Cardiac muscle cell (in vitro differentiated cells and primary cell): ENCODE data around the gene PRKACB. TPM values are rescaled to one million over a fixed set of nuclear protein-coding genes. Genes with fewer than 3 reads are reported as not detected.
"Not testable (repeated sequence)": the region's sequence is repeated elsewhere in the genome, so short reads cannot be mapped to it uniquely, and the experiment has no call there.

Experiments used
- DNase-seq, 2 donors: peaks; one replicate each; pipeline versions ENCODE4 v3.0.0 to v3.0.0-alpha.2; 2010 to 2017; ENCODE audit warnings: low read depth in 1 of 2, low spot score in 1 of 2
- H3K27ac ChIP-seq: fragments of 200-600 bp; sonication (generic); 2 replicates; pipeline ENCODE4 v1.5.1; 2016
- H3K27me3 ChIP-seq: fragments of 200-600 bp; sonication (generic); 2 replicates; pipeline ENCODE4 v1.6.0; 2016; ENCODE audit warnings: control low read depth
- H3K36me3 ChIP-seq: fragments of 200-600 bp; sonication (generic); 2 replicates; pipeline ENCODE4 v1.5.1; 2016; ENCODE audit warnings: control low read depth
- H3K4me1 ChIP-seq: fragments of 200-600 bp; sonication (generic); 2 replicates; pipeline ENCODE4 v1.8.1; 2017; ENCODE audit warnings: low read depth, mild to moderate bottlenecking, mixed run types
- H3K4me3 ChIP-seq: fragments of 200-600 bp; sonication (generic); 2 replicates; pipeline ENCODE4 v1.5.1; 2016; ENCODE audit warnings: mild to moderate bottlenecking
- H3K9me3 ChIP-seq: fragments of 200-600 bp; sonication (generic); 2 replicates; pipeline ENCODE4 v1.5.1; 2017; ENCODE audit warnings: low read depth, mild to moderate bottlenecking, control low read depth
- polyA plus RNA-seq: library from polyadenylated mRNA; unstranded; fragments of >200 nt; fragmentation: Nextera tagmentation; extraction: Ambion mirVana; gene quantifications from 2 replicates; pipeline ENCODE4 v1.2.1, GENCODE V29; 2016
- total RNA-seq: library from RNA; depleted of rRNA; stranded (reverse); fragments of >200 nt; gene quantifications from 2 replicates; pipeline ENCODE4 v1.2.3, GENCODE V29; 2016
- TF ChIP-seq, protein P1 (sequence below): IDR thresholded peaks from 2 replicates; pipeline ENCODE4 v1.5.1; 2012; ENCODE audit warnings: low read depth, mild to moderate bottlenecking, low read length

PRKACB gene
- total and polyA plus RNA-seq, 2 experiments from 2014 or later = 21.2 to 27.1 TPM

GRCh38 chr1:84217239-84217638, 73.2 kb downstream of the PRKACB start:
- TF ChIP-seq, protein P1, sequence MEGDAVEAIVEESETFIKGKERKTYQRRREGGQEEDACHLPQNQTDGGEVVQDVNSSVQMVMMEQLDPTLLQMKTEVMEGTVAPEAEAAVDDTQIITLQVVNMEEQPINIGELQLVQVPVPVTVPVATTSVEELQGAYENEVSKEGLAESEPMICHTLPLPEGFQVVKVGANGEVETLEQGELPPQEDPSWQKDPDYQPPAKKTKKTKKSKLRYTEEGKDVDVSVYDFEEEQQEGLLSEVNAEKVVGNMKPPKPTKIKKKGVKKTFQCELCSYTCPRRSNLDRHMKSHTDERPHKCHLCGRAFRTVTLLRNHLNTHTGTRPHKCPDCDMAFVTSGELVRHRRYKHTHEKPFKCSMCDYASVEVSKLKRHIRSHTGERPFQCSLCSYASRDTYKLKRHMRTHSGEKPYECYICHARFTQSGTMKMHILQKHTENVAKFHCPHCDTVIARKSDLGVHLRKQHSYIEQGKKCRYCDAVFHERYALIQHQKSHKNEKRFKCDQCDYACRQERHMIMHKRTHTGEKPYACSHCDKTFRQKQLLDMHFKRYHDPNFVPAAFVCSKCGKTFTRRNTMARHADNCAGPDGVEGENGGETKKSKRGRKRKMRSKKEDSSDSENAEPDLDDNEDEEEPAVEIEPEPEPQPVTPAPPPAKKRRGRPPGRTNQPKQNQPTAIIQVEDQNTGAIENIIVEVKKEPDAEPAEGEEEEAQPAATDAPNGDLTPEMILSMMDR = no peak
- H3K9me3 ChIP-seq = no peaks in the 10 kb centered on the region
- no peaks in the 10 kb centered on the region for H3K27me3 ChIP-seq
- H3K4me1 ChIP-seq = no peaks in the 10 kb centered on the region
- DNase-seq = no peak
- H3K4me3 ChIP-seq = no peak overlapping the region
- H3K36me3 ChIP-seq = no peaks in the 10 kb centered on the region
- no peak overlapping the region for H3K27ac ChIP-seq

DNA sequence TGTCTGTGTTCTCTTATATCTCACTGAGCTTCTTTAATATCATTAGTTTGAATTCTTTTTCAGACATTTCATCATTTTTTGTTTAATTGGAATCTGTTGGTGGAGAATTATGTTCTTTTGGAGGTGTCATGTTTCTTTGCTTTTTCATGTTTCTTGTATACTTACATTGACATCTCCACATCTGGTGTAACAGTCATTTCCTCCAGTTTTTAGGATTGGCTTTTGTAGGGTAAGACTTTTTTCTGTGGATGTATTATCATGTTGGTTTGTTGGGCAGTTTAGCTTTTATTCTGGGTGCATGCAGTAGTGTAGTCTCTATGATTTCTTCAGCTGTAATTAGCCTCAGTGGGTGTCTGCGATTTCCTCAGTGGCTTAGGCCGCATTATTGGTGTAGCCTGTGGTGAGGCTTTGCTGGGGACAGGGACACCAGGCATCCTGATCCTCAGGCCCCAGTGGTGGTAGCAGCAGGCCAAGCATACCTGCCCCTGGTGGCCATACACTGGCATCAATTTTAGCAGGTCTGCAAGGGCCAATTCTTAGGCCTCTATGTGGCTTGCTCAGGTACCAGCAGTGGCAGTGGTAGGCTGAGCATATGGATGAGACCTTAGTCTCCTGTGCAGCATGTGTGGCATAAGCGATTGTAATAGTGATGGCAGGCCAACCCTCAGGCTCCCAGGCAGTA, 79.8 kb downstream of the PRKACB start:
- H3K27me3 ChIP-seq = no peaks in the 10 kb centered on the region
- H3K27ac ChIP-seq = no peak overlapping the region
- no peak overlapping the region for H3K4me3 ChIP-seq
- no peak for DNase-seq
- no peaks in the 10 kb centered on the region for H3K9me3 ChIP-seq
- no peaks in the 10 kb centered on the region for H3K36me3 ChIP-seq
- TF ChIP-seq, protein P1 = no peak
- no peaks in the 10 kb centered on the region for H3K4me1 ChIP-seq

DNA sequence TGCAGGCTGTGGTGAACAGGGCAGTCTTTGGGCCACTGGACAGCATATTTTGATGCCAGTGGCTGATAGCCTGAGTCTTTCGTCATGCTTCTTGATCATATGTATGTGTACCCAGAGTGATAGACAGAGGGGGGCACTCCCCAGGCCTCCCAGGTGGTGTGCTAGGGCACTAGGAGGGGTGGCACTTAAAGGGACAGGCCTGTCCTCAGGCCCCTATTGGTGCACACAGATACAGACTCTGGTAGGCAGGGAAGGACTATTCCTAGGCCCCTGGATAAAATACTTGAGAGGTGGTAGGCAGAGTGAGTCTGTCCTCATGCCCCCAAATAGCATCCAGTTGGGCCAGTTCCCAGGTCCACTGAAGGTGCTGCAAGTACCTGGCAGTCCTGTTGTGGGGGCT, 80.8 kb downstream of the PRKACB start:
- TF ChIP-seq, protein P1 = no peak
- Histone ChIP-seq H3K4me1 (no peaks in the 10 kb centered on the region), H3K36me3 (no peaks in the 10 kb centered on the region), H3K27ac (no peak overlapping the region), H3K27me3 (no peaks in the 10 kb centered on the region), H3K9me3 (no peaks in the 10 kb centered on the region), H3K4me3 (no peak overlapping the region)
- no peak for DNase-seq

DNA sequence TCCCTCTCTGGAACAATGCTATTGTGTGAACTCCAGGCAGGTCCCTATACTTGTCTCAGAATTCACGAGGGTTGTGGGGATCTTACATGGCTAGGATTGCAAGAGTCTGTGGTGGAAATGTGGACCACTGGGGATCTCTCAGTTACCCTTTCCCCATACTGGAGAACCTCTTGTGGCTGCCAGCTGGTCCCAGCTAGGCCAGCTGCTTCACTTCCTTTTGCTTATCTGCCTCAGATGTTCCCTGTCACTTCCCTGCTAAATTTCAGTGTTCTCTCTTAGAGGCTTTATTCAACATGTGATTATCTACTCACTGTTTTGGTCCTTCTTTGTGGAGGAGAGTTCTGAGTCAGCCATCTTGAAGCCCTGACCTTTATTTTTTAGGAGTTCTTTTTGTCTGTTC, 81.6 kb downstream of the PRKACB start:
- peak in 1 of 2 donors; percentile 40 for DNase-seq
- TF ChIP-seq, protein P1 = no peak
- Histone ChIP-seq H3K4me3 (no peak overlapping the region), H3K27ac (no peak overlapping the region), H3K27me3 (no peaks in the 10 kb centered on the region), H3K36me3 (no peaks in the 10 kb centered on the region), H3K9me3 (no peaks in the 10 kb centered on the region), H3K4me1 (no peaks in the 10 kb centered on the region)

- H3K27me3 ChIP-seq, H3K27ac ChIP-seq, DNase-seq, H3K4me3 ChIP-seq, H3K9me3 ChIP-seq, H3K4me1 ChIP-seq: not testable (repeated sequence)
- peaks cover 10% of the 10 kb centered on the region for H3K36me3 ChIP-seq
Measured at GRCh38 chr1:84232676-84233075, 88.6 kb downstream of the PRKACB start.

DNA sequence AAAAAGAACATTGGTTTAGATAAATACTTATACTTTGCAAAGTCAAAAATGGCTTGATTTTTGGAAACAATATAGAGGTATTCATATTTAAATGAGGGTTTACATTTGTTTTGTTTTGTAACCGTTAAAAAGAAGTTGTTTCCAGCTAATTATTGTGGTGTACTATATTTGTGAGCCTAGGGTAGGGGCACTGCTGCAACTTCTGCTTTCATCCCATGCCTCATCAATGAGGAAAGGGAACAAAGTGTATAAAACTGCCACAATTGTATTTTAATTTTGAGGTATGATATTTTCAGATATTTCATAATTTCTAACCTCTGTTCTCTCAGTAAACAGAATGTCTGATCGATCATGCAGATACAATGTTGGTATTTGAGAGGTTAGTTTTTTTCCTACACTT, 92.2 kb downstream of the PRKACB start:
- Histone ChIP-seq H3K9me3 (no peaks in the 10 kb centered on the region), H3K4me3 (no peak overlapping the region), H3K27me3 (no peaks in the 10 kb centered on the region), H3K27ac (no peak overlapping the region), H3K4me1 (no peaks in the 10 kb centered on the region), H3K36me3 (peaks cover 10% of the 10 kb centered on the region)
- no peak for DNase-seq
- TF ChIP-seq, protein P1 = no peak
